ENCODE results near the gene USP25.

DNA sequence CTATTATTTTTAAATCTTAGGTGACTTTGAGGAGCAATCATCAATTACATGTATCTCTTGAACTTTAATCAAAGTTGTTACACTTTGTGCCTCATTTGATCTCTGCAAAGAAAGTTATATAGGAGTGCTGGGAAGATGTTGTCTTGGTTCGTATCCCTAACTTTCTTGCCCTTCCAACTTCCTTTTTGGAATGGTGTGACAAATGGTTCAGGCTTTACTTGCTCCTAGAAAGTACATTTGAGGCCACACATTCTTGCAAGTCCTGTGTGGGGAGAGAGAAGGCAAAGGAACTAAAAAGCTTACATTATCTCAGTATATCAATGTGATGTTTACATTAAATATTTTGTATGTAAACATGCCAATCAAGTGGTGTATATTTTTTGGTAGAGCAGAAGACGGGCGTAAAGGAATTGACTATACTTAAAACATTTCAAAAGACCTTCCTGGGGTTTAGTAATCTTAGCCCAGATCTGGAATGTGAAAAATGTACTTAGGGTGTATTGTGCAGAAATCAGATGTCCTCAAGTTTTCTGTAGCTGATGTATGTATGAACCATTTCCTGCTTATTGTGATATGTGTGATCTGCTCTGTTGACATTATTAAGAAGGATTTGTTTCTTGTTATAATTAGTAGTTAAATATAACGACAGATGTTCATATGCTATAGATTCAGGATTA lies 59.2 kb downstream of the USP25 start:
- TF ChIP-seq, protein P1, sequence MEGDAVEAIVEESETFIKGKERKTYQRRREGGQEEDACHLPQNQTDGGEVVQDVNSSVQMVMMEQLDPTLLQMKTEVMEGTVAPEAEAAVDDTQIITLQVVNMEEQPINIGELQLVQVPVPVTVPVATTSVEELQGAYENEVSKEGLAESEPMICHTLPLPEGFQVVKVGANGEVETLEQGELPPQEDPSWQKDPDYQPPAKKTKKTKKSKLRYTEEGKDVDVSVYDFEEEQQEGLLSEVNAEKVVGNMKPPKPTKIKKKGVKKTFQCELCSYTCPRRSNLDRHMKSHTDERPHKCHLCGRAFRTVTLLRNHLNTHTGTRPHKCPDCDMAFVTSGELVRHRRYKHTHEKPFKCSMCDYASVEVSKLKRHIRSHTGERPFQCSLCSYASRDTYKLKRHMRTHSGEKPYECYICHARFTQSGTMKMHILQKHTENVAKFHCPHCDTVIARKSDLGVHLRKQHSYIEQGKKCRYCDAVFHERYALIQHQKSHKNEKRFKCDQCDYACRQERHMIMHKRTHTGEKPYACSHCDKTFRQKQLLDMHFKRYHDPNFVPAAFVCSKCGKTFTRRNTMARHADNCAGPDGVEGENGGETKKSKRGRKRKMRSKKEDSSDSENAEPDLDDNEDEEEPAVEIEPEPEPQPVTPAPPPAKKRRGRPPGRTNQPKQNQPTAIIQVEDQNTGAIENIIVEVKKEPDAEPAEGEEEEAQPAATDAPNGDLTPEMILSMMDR (IDR thresholded peaks at IDR 0.05), result no peak
- TF ChIP-seq EZH2 (IDR thresholded peaks at IDR 0.05; ENCODE audit: borderline replicate concordance, insufficient read depth, low read depth, low read length, poor library complexity, severe bottlenecking), result no peak

All from B cell (primary cell).